K562 (cell line): ENCODE results near the gene ZNF582. TPM values are rescaled to one million over a fixed set of nuclear protein-coding genes. Genes with fewer than 3 reads are reported as not detected.

Experiments
- CBX1 ChIP-seq: sonication (generic); IDR thresholded peaks from 2 replicates; pipeline ENCODE4 v1.6.1; 2016; ENCODE audit warnings: antibody characterized with exemption, low read depth, mild to moderate bottlenecking
- COPS2 ChIP-seq: fragments of 450-650 bp; conservative IDR thresholded peaks from 2 replicates; pipeline ENCODE4 v1.6.1; 2016; ENCODE audit warnings: mild to moderate bottlenecking, moderate library complexity
- EZH2 ChIP-seq: IDR thresholded peaks from 2 replicates; pipeline ENCODE4 v1.6.1; 2012; ENCODE audit warnings: low read depth, mild to moderate bottlenecking, inconsistent platforms, low read length, borderline replicate concordance
- FIP1L1 ChIP-seq: fragments of 200-400 bp; formaldehyde crosslinking; IDR thresholded peaks from 2 replicates; pipeline ENCODE4 v1.6.1; 2018; ENCODE audit warnings: mild to moderate bottlenecking, low read depth, low read length; ENCODE audit not compliant: poor library complexity, severe bottlenecking
- FOSL1 ChIP-seq: fragments of 200-800 bp; sonication (Bioruptor generic); conservative IDR thresholded peaks from 2 replicates; pipeline ENCODE4 v1.6.1; 2016; ENCODE audit warnings: missing genetic modification characterization, missing compliant biosample characterization
- HNRNPUL1 ChIP-seq: fragments of 200-400 bp; formaldehyde crosslinking; IDR thresholded peaks from 2 replicates; pipeline ENCODE4 v1.6.1; 2017; ENCODE audit warnings: low read length
- IRF2 ChIP-seq: sonication (generic); formaldehyde crosslinking; IDR thresholded peaks from 2 replicates; pipeline ENCODE4 v1.8.1; 2022; ENCODE audit warnings: mild to moderate bottlenecking, missing genetic modification reagents
- JUND ChIP-seq, 2 experiments: IDR thresholded peaks; 2 replicates in 1 of 2; 3 replicates in 1 of 2; pipeline ENCODE4 v1.6.1; 2011; ENCODE audit warnings: borderline replicate concordance in 2 of 2, low read depth in 2 of 2, low read length in 2 of 2, improper control_type of control experiment in 1 of 2, missing biosample characterization in 1 of 2, missing genetic modification characterization in 1 of 2, missing genetic modification reagents in 1 of 2
- KLF10 ChIP-seq: fragments of 250-450 bp; sonication (Bioruptor Pico); IDR thresholded peaks from 2 replicates; pipeline ENCODE4 v1.6.1; 2021; ENCODE audit warnings: matching md5 sums
- LARP7 ChIP-seq: fragments of 450-650 bp; IDR thresholded peaks from 2 replicates; pipeline ENCODE4 v1.6.1; 2016
- MAZ ChIP-seq, 2 experiments: fragments of 450-650 bp in 1 of 2; sonication (generic) in 1 of 2; formaldehyde crosslinking; IDR thresholded peaks in 1 of 2; conservative IDR thresholded peaks in 1 of 2; 2 replicates each; pipeline versions ENCODE4 v1.4.0 to v1.5.0; 2020; ENCODE audit warnings: mild to moderate bottlenecking in 1 of 2, missing genetic modification reagents in 1 of 2
- RB1 ChIP-seq: fragments of 450-650 bp; IDR thresholded peaks from 2 replicates; pipeline ENCODE4 v1.6.1; 2017; ENCODE audit warnings: low read depth, mild to moderate bottlenecking
- SMAD4 ChIP-seq: fragments of 250-450 bp; sonication (Bioruptor Pico); conservative IDR thresholded peaks from 2 replicates; pipeline ENCODE4 v1.8.0; 2021; ENCODE audit warnings: inconsistent platforms, mild to moderate bottlenecking, moderate library complexity
- SNRNP70 ChIP-seq: fragments of 200-400 bp; formaldehyde crosslinking; optimal IDR thresholded peaks from 2 replicates; pipeline ENCODE3; 2017; ENCODE audit warnings: low read depth, low read length
- ZBED1 ChIP-seq: IDR thresholded peaks from 2 replicates; pipeline ENCODE4 v1.6.1; 2014
- polyA plus RNA-seq, 8 experiments: library from polyadenylated mRNA; depleted of rRNA in 4 of 8; stranded (reverse) in 5 of 8; unstranded in 3 of 8; fragments of >200 nt; fragmentation: Nextera tagmentation in 2 of 8; fragmentation: Illumina TruSeq in 1 of 8; extraction: Ambion mirVana in 2 of 8; extraction: Trizol in 1 of 8; gene quantifications; 2 replicates each; pipeline versions ENCODE4 v1.2.1 to v1.2.3, GENCODE V29; 2011 to 2014; ENCODE audit warnings: inconsistent platforms in 1 of 8, missing spikeins in 1 of 8
- total RNA-seq, 7 experiments: library from RNA; depleted of rRNA in 6 of 7; stranded (reverse); fragments of >200 nt in 6 of 7; fragmentation: Illumina TruSeq in 2 of 7; extraction: Trizol in 2 of 7; gene quantifications; 2 replicates each; pipeline versions ENCODE4 v1.2.1 to v1.2.3, GENCODE V29; 2011 to 2021; ENCODE audit warnings: low replicate concordance in 1 of 7
- TF ChIP-seq, protein P1 (sequence below): sonication (generic); formaldehyde crosslinking; IDR thresholded peaks from 2 replicates; pipeline ENCODE4 v1.8.0; 2022; ENCODE audit warnings: mild to moderate bottlenecking, missing genetic modification reagents
- TF ChIP-seq, protein P2 (sequence below): fragments of 450-650 bp; IDR thresholded peaks from 2 replicates; pipeline ENCODE4 v1.6.1; 2017; ENCODE audit warnings: antibody characterized with exemption
- TF ChIP-seq, protein P3 (sequence below), 3 experiments: fragments of 200-800 bp in 1 of 3; sonication (Bioruptor generic) in 1 of 3; sonication (generic) in 1 of 3; formaldehyde crosslinking in 1 of 3; IDR thresholded peaks; 2 replicates each; pipeline versions ENCODE4 v1.6.1 to v1.8.0; 2016 to 2022; ENCODE audit warnings: mild to moderate bottlenecking in 2 of 3, missing compliant biosample characterization in 2 of 3, missing genetic modification characterization in 2 of 3, missing genetic modification reagents in 1 of 3

ZNF582 gene
- total and polyA plus RNA-seq, 9 of the 15 experiments (the other 6 are each of a cell fraction or from before 2014, with no cell fraction given) = 0.72 to 3.3 (median 1.6) TPM

DNA sequence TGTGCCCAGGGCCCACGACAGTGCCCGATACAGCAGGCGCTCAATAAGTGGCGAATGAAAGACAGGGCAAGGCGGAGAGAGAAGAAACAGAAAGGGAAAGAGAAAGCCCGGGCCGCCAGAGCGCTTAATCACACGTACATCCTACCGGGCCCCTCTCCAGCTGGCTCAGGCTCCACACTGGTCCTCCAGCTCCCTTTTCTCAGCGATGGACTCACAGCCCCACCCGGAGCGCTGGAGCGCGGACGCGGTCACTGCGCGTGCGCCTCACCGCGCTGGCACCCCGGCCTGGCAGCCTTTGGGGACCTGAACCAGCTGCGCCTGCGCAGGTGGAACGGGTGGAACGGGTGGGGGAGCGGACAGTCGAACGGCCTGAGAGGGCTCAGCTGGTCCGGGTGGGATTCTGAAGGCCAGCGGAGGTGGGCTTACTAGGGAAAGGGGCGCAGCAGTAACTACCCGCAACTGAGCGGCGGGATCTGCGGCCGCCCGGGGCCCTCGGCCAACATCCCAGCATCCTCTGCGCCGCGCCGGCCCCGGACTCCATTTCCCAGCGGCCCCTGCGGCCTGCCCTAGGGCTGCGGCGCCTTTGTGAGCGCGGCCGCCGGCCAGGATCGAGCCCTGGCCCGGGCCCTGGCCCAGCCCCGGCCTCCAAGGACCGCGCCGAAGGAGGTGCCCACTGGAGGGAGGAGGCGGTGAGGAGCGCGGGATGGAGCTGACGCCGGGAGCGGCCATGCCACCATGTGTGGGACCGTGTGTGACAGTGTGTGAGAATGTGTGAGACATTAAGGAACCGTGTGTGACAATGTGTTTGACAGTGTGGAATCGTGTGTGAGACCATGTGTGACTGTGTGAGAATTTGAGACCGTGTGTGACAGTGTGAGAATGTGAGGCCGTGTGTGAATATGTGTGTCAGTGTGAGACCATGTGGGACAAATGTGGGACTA, 10.7 kb upstream of the ZNF582 start, which contains the start of gene ZNF583 (continued):
- peak; percentile 64 for TF ChIP-seq RB1
- peak; percentile 48; the same call in 1 of the 2 replicates for TF ChIP-seq CBX1
- TF ChIP-seq JUND (IDR thresholded peaks at IDR 0.05; ENCODE audit: borderline replicate concordance, low read depth, low read length) = peak; percentile 28; the same call in 1 of the 2 replicates
- no peak; the same call in 2 of the 3 replicates for TF ChIP-seq JUND (tag; IDR thresholded peaks at IDR 0.05; ENCODE audit: borderline replicate concordance, low read depth, low read length)
- 0 out of 2 replicates have a peak, but pooled peaks have one; percentile 50 for TF ChIP-seq IRF2 (CRISPR knock-in tag)
- no peak for TF ChIP-seq KLF10
- TF ChIP-seq, protein P1, sequence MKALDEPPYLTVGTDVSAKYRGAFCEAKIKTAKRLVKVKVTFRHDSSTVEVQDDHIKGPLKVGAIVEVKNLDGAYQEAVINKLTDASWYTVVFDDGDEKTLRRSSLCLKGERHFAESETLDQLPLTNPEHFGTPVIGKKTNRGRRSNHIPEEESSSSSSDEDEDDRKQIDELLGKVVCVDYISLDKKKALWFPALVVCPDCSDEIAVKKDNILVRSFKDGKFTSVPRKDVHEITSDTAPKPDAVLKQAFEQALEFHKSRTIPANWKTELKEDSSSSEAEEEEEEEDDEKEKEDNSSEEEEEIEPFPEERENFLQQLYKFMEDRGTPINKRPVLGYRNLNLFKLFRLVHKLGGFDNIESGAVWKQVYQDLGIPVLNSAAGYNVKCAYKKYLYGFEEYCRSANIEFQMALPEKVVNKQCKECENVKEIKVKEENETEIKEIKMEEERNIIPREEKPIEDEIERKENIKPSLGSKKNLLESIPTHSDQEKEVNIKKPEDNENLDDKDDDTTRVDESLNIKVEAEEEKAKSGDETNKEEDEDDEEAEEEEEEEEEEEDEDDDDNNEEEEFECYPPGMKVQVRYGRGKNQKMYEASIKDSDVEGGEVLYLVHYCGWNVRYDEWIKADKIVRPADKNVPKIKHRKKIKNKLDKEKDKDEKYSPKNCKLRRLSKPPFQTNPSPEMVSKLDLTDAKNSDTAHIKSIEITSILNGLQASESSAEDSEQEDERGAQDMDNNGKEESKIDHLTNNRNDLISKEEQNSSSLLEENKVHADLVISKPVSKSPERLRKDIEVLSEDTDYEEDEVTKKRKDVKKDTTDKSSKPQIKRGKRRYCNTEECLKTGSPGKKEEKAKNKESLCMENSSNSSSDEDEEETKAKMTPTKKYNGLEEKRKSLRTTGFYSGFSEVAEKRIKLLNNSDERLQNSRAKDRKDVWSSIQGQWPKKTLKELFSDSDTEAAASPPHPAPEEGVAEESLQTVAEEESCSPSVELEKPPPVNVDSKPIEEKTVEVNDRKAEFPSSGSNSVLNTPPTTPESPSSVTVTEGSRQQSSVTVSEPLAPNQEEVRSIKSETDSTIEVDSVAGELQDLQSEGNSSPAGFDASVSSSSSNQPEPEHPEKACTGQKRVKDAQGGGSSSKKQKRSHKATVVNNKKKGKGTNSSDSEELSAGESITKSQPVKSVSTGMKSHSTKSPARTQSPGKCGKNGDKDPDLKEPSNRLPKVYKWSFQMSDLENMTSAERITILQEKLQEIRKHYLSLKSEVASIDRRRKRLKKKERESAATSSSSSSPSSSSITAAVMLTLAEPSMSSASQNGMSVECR (CRISPR knock-in tag) = peak; percentile 54
- TF ChIP-seq FIP1L1 = peak; percentile 62
- no peak for TF ChIP-seq FOSL1
- no peak for TF ChIP-seq SNRNP70
- no peak for TF ChIP-seq SMAD4 (CRISPR knock-in tag)
- TF ChIP-seq COPS2 = no peak
- TF ChIP-seq ZBED1 = 0 out of 2 replicates have a peak, but pooled peaks have one; percentile 34
- TF ChIP-seq EZH2 = no peak
- TF ChIP-seq HNRNPUL1 = no peak
- TF ChIP-seq, protein P2, sequence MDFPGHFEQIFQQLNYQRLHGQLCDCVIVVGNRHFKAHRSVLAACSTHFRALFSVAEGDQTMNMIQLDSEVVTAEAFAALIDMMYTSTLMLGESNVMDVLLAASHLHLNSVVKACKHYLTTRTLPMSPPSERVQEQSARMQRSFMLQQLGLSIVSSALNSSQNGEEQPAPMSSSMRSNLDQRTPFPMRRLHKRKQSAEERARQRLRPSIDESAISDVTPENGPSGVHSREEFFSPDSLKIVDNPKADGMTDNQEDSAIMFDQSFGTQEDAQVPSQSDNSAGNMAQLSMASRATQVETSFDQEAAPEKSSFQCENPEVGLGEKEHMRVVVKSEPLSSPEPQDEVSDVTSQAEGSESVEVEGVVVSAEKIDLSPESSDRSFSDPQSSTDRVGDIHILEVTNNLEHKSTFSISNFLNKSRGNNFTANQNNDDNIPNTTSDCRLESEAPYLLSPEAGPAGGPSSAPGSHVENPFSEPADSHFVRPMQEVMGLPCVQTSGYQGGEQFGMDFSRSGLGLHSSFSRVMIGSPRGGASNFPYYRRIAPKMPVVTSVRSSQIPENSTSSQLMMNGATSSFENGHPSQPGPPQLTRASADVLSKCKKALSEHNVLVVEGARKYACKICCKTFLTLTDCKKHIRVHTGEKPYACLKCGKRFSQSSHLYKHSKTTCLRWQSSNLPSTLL = peak; percentile 95
- peak in 1 of 2 experiments; percentile 67; a peak in 3 of 4 replicates for TF ChIP-seq MAZ (CRISPR knock-in tag; conservative IDR thresholded peaks at IDR 0.05 in 1 of 2, IDR thresholded peaks at IDR 0.05 in 1 of 2)
- no peak for TF ChIP-seq LARP7
- TF ChIP-seq, protein P3, sequence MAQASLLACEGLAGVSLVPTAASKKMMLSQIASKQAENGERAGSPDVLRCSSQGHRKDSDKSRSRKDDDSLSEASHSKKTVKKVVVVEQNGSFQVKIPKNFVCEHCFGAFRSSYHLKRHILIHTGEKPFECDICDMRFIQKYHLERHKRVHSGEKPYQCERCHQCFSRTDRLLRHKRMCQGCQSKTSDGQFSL (CRISPR knock-in tag; IDR thresholded peaks at IDR 0.05) = peak; percentile 92; the same call in 1 of the 2 replicates
- TF ChIP-seq, protein P3 (tag; IDR thresholded peaks at IDR 0.05) = no peak
